ENCODE data around the gene TAL2.

The TAL2 gene

GRCh38 chr9:105710638-105711037 lies 48.4 kb downstream of the TAL2 start:
- DNase-seq: no peak

- no peak for DNase-seq
Observed at GRCh38 chr9:105711867-105712266, 49.6 kb downstream of the TAL2 start.

DNA sequence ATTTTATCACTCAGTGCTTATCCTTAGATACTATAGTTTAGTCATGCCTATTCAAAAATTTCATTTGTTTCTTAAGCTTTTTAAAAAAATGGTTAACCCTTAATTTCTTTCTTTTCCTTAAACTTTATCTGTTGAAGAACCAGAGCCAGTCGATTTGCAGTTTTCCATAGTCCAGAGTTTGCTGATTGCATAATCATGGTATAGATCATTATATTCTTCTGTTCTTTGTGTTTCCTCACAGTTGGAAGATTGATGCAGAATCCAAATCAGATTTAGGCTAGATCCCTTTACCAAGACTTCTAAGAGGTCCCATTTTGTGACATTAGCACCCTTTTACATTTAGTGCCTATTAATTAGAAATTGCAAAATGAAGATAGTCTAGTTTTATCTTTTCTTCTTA lies 50.0 kb downstream of the TAL2 start:
- no peak for DNase-seq

Measured in stimulated activated naive CD4-positive, alpha-beta T cell (primary cell).